ENCODE results near the gene NFATC2. TPM values are rescaled to one million over a fixed set of nuclear protein-coding genes. Genes with fewer than 3 reads are reported as not detected.

NFATC2 gene
- total RNA-seq, 1 donor from 2014 or later = 4.2 TPM

GRCh38 chr20:51429696-51430095 lies 112.8 kb downstream of the NFATC2 start:
- Histone ChIP-seq H3K27me3 (ENCODE audit: low read depth) (no peaks in the 10 kb centered on the region), H3K9me3 (replicated peaks) (no peaks in the 10 kb centered on the region), H3K36me3 (peaks cover 2% of the 10 kb centered on the region), H3K27ac (replicated peaks) (no peak overlapping the region), H3K4me1 (peaks cover 29% of the 10 kb centered on the region), H3K4me3 (no peak overlapping the region)
- intact Hi-C loops (cut with micrococcal nuclease) = no loop called here
- DNase-seq = no peak
- no peak for TF ChIP-seq CTCF (IDR thresholded peaks at IDR 0.05; ENCODE audit: borderline replicate concordance)

GRCh38 chr20:51429144-51429482 lies 113.4 kb downstream of the NFATC2 start:
- no peak overlapping the region for H3K27ac ChIP-seq (replicated peaks)
- no peak overlapping the region for H3K4me3 ChIP-seq
- DNase-seq = no peak
- peaks cover 29% of the 10 kb centered on the region for H3K4me1 ChIP-seq
- no peak for TF ChIP-seq CTCF (IDR thresholded peaks at IDR 0.05; ENCODE audit: borderline replicate concordance)
- H3K27me3 ChIP-seq (ENCODE audit: low read depth) = no peaks in the 10 kb centered on the region
- intact Hi-C loops (cut with micrococcal nuclease) = no loop called here
- H3K9me3 ChIP-seq (replicated peaks) = no peaks in the 10 kb centered on the region
- H3K36me3 ChIP-seq = no peaks in the 10 kb centered on the region

GRCh38 chr20:51428401-51429143 lies 113.9 kb downstream of the NFATC2 start:
- DNase-seq = peak; percentile 40
- Histone ChIP-seq H3K27ac (replicated peaks) (no peak overlapping the region), H3K36me3 (no peaks in the 10 kb centered on the region), H3K27me3 (ENCODE audit: low read depth) (no peaks in the 10 kb centered on the region), H3K9me3 (replicated peaks) (no peaks in the 10 kb centered on the region), H3K4me3 (peak overlapping the region; percentile 35), H3K4me1 (peaks cover 29% of the 10 kb centered on the region)
- TF ChIP-seq CTCF (IDR thresholded peaks at IDR 0.05; ENCODE audit: borderline replicate concordance) = no peak
- intact Hi-C loops (cut with micrococcal nuclease) = no loop called here

- H3K4me1 ChIP-seq = peaks cover 29% of the 10 kb centered on the region
- peak overlapping the region; percentile 35 for H3K4me3 ChIP-seq
- intact Hi-C loops (cut with micrococcal nuclease) = no loop called here
- no peaks in the 10 kb centered on the region for H3K9me3 ChIP-seq (replicated peaks)
- H3K27me3 ChIP-seq (ENCODE audit: low read depth) = no peaks in the 10 kb centered on the region
- TF ChIP-seq CTCF (IDR thresholded peaks at IDR 0.05; ENCODE audit: borderline replicate concordance) = no peak
- no peak overlapping the region for H3K27ac ChIP-seq (replicated peaks)
- no peaks in the 10 kb centered on the region for H3K36me3 ChIP-seq
- no peak for DNase-seq
Measured at GRCh38 chr20:51427651-51428291, 114.7 kb downstream of the NFATC2 start.

- Histone ChIP-seq H3K4me3 (no peak overlapping the region), H3K27ac (replicated peaks) (no peak overlapping the region), H3K36me3 (no peaks in the 10 kb centered on the region), H3K27me3 (ENCODE audit: low read depth) (no peaks in the 10 kb centered on the region), H3K4me1 (peaks cover 29% of the 10 kb centered on the region), H3K9me3 (replicated peaks) (no peaks in the 10 kb centered on the region)
- intact Hi-C loops (cut with micrococcal nuclease) = no loop called here
- TF ChIP-seq CTCF (IDR thresholded peaks at IDR 0.05; ENCODE audit: borderline replicate concordance) = no peak
- no peak for DNase-seq
Measured at GRCh38 chr20:51426718-51427650, 115.5 kb downstream of the NFATC2 start.
